Cardiac fibroblast (primary cell): ENCODE measurements around the gene SCN1A.

ENCODE experiments used
- DNase-seq, 2 donors: peaks; one replicate each; pipeline versions ENCODE4 v3.0.0 to v3.0.0-alpha.2; 2010; ENCODE audit warnings: low read depth in 2 of 2
- H3K4me3 ChIP-seq, 2 donors: replicated peaks in 1 of 2; 1 replicate in 1 of 2; 2 replicates in 1 of 2; pipeline ENCODE4 v1.5.1; 2011; ENCODE audit warnings: low read depth in 2 of 2, low read length in 2 of 2, mild to moderate bottlenecking in 2 of 2, moderate library complexity in 1 of 2
- TF ChIP-seq, protein P1 (sequence below): IDR thresholded peaks from one replicate; pipeline ENCODE4 v1.5.1; 2011; ENCODE audit warnings: low read depth, mild to moderate bottlenecking, low read length, inconsistent platforms

The SCN1A gene

DNA sequence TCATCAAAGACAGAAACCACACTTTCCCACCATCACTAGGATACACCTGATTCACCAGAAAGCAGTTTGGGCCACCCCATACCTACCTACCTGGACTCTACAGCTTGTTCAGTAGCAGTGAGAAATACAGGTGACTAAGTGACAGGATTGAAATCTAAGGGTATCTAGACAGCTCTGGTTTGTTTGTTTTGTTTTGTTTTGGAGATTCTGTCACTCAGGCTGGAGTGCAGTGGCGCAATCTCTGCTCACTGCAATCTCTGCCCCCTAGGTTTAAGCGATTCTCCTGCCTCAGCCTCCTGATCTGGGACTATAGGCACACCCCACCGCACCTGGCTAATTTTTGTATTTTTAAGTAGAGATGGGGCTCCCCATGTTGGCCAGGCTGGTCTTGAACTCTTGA, 177.4 kb downstream of the SCN1A start:
- TF ChIP-seq, protein P1, sequence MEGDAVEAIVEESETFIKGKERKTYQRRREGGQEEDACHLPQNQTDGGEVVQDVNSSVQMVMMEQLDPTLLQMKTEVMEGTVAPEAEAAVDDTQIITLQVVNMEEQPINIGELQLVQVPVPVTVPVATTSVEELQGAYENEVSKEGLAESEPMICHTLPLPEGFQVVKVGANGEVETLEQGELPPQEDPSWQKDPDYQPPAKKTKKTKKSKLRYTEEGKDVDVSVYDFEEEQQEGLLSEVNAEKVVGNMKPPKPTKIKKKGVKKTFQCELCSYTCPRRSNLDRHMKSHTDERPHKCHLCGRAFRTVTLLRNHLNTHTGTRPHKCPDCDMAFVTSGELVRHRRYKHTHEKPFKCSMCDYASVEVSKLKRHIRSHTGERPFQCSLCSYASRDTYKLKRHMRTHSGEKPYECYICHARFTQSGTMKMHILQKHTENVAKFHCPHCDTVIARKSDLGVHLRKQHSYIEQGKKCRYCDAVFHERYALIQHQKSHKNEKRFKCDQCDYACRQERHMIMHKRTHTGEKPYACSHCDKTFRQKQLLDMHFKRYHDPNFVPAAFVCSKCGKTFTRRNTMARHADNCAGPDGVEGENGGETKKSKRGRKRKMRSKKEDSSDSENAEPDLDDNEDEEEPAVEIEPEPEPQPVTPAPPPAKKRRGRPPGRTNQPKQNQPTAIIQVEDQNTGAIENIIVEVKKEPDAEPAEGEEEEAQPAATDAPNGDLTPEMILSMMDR, result no peak

DNA sequence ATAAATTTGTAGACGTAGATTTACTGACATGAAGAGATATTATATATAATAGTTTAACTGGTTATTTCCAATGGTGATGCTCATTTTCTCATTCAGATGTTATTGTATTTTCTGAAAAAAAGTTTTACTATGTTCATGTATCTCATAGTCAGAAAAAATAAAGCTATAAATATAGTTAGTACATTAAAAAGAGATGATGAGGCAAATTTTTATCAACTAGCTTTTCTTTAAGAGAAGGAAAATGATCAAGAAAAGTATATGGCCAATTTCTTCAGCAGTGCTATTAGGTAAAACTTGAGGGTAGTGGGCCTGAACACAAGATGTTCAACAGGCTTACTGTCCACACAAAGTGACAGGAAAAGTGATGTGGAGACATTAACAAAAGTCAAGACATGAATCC, 186.0 kb downstream of the SCN1A start:
- TF ChIP-seq, protein P1, result no peak
- DNase-seq, result no peak
- no peak overlapping the region for H3K4me3 ChIP-seq

More for the DNA sequence above, 177.4 kb downstream of the SCN1A start:
- no peak overlapping the region for H3K4me3 ChIP-seq
- DNase-seq, result no peak

GRCh38 chr2:165938237-165938636, 189.6 kb downstream of the SCN1A start:
- H3K4me3 ChIP-seq, result no peak overlapping the region
- TF ChIP-seq, protein P1, result no peak
- no peak for DNase-seq
